Activated T-helper 2 cell treated with anti-CD3 and anti-CD28 coated beads, Interferon-gamma antibody, Interleukin-2, Interleukin-4, amounts not matched to agents 10 μg/mL and 5 μg/mL and 100 μg/mL, durations not matched to agents 14 hours and 24 hours and 36 hours (primary cell): Measurements from ENCODE around the gene SRA1. TPM values are rescaled to one million over a fixed set of nuclear protein-coding genes. Genes with fewer than 3 reads are reported as not detected.

Experiments
- DNase-seq: peaks from one replicate; pipeline ENCODE4 v3.0.0; 2021; ENCODE audit warnings: low spot score
- H3K27ac Mint-ChIP-seq: one replicate; pipeline ENCODE4 v1.8.0; 2021; ENCODE audit warnings: mixed read lengths
- H3K27me3 Mint-ChIP-seq: one replicate; pipeline ENCODE4 v1.8.0; 2021; ENCODE audit warnings: low read depth, mixed read lengths
- H3K36me3 Mint-ChIP-seq: one replicate; pipeline ENCODE4 v1.8.0; 2021; ENCODE audit warnings: low read depth, mixed read lengths
- H3K4me1 Mint-ChIP-seq: one replicate; pipeline ENCODE4 v1.8.0; 2021; ENCODE audit warnings: low read depth, mixed read lengths
- H3K4me3 Mint-ChIP-seq: one replicate; pipeline ENCODE4 v1.8.0; 2021; ENCODE audit warnings: low read depth, mild to moderate bottlenecking, moderate library complexity, mixed read lengths
- H3K9me3 Mint-ChIP-seq: one replicate; pipeline ENCODE4 v1.8.0; 2021; ENCODE audit warnings: mixed read lengths
- intact Hi-C: fragments of 100-400 bp; cut with micrococcal nuclease; formaldehyde crosslinking; loops from one replicate; pipeline ENCODE4 v1.15.1; 2023
- total RNA-seq: library from RNA; stranded (reverse); gene quantifications from 2 replicates; pipeline ENCODE4 v1.2.3, GENCODE V29; 2022

SRA1 gene
- total RNA-seq, 1 donor from 2014 or later, result 48.2 TPM

GRCh38 chr5:140555747-140556312 lies 1.4 kb downstream of the SRA1 start:
- Mint-ChIP-seq H3K4me1 (peaks cover 45% of the 10 kb centered on the region), H3K36me3 (peaks cover 46% of the 10 kb centered on the region), H3K27ac (peak overlapping the region; percentile 73), H3K27me3 (no peaks in the 10 kb centered on the region), H3K4me3 (peak overlapping the region; percentile 83), H3K9me3 (no peaks in the 10 kb centered on the region)
- DNase-seq, result no peak
- intact Hi-C loops, result loop anchor here (1.0 to 2.0 kb wide), 3 partner anchors 8 to 155 kb away; partner anchors contain the start of genes APBB3, SLC35A4 and TMCO6

GRCh38 chr5:140554454-140554853 lies 2.8 kb downstream of the SRA1 start:
- peaks cover 56% of the 10 kb centered on the region for H3K36me3 Mint-ChIP-seq
- peak overlapping the region; percentile 40 for H3K4me3 Mint-ChIP-seq
- H3K27me3 Mint-ChIP-seq, result no peaks in the 10 kb centered on the region
- H3K9me3 Mint-ChIP-seq, result no peaks in the 10 kb centered on the region
- H3K4me1 Mint-ChIP-seq, result peaks cover 49% of the 10 kb centered on the region
- peak overlapping the region; percentile 92 for H3K27ac Mint-ChIP-seq
- DNase-seq, result no peak
- intact Hi-C loops, result loop anchor here (1.0 kb wide), 1 partner anchor 20 kb away; no protein-coding TSS in a partner anchor

- intact Hi-C loops, result loop anchor here (1.0 kb wide), 1 partner anchor 19 kb away; no protein-coding TSS in a partner anchor
- DNase-seq, result no peak
- H3K27ac Mint-ChIP-seq, result peak overlapping the region; percentile 92
- peak overlapping the region; percentile 4 for H3K4me3 Mint-ChIP-seq
- H3K4me1 Mint-ChIP-seq, result peaks cover 51% of the 10 kb centered on the region
- peaks cover 64% of the 10 kb centered on the region for H3K36me3 Mint-ChIP-seq
- no peaks in the 10 kb centered on the region for H3K9me3 Mint-ChIP-seq
- no peaks in the 10 kb centered on the region for H3K27me3 Mint-ChIP-seq
These were observed 3.6 kb downstream of the SRA1 start for GRCh38 chr5:140553657-140554056.

- intact Hi-C loops, result no loop called here
- H3K27me3 Mint-ChIP-seq, result no peaks in the 10 kb centered on the region
- H3K4me1 Mint-ChIP-seq, result peaks cover 51% of the 10 kb centered on the region
- H3K4me3 Mint-ChIP-seq, result no peak overlapping the region
- H3K27ac Mint-ChIP-seq, result no peak overlapping the region
- DNase-seq, result no peak
- H3K36me3 Mint-ChIP-seq, result peaks cover 67% of the 10 kb centered on the region
- H3K9me3 Mint-ChIP-seq, result no peaks in the 10 kb centered on the region
These were observed 5.4 kb downstream of the SRA1 start for GRCh38 chr5:140551872-140552271.

- H3K27ac Mint-ChIP-seq, result peak overlapping the region; percentile 34
- H3K4me1 Mint-ChIP-seq, result peaks cover 38% of the 10 kb centered on the region
- H3K4me3 Mint-ChIP-seq, result no peak overlapping the region
- H3K27me3 Mint-ChIP-seq, result no peaks in the 10 kb centered on the region
- no peak for DNase-seq
- H3K36me3 Mint-ChIP-seq, result peaks cover 56% of the 10 kb centered on the region
- intact Hi-C loops, result no loop called here
- no peaks in the 10 kb centered on the region for H3K9me3 Mint-ChIP-seq
These were observed 6.9 kb downstream of the SRA1 start for GRCh38 chr5:140550147-140551079.

- no peaks in the 10 kb centered on the region for H3K9me3 Mint-ChIP-seq
- peak overlapping the region; percentile 33 for H3K4me3 Mint-ChIP-seq
- peak overlapping the region; percentile 42 for H3K27ac Mint-ChIP-seq
- peaks cover 34% of the 10 kb centered on the region for H3K4me1 Mint-ChIP-seq
- no peak for DNase-seq
- H3K36me3 Mint-ChIP-seq, result peaks cover 57% of the 10 kb centered on the region
- intact Hi-C loops, result no loop called here
- H3K27me3 Mint-ChIP-seq, result no peaks in the 10 kb centered on the region
These were observed 7.8 kb downstream of the SRA1 start for GRCh38 chr5:140549237-140550144.

GRCh38 chr5:140548791-140549190 lies 8.5 kb downstream of the SRA1 start:
- H3K27me3 Mint-ChIP-seq, result no peaks in the 10 kb centered on the region
- peaks cover 59% of the 10 kb centered on the region for H3K36me3 Mint-ChIP-seq
- H3K4me1 Mint-ChIP-seq, result peaks cover 27% of the 10 kb centered on the region
- H3K9me3 Mint-ChIP-seq, result no peaks in the 10 kb centered on the region
- intact Hi-C loops, result no loop called here
- H3K4me3 Mint-ChIP-seq, result no peak overlapping the region
- peak overlapping the region; percentile 31 for H3K27ac Mint-ChIP-seq
- DNase-seq, result no peak

GRCh38 chr5:140548300-140548688 lies 9.0 kb downstream of the SRA1 start:
- Mint-ChIP-seq H3K27ac (peak overlapping the region; percentile 84), H3K9me3 (no peaks in the 10 kb centered on the region), H3K36me3 (peaks cover 59% of the 10 kb centered on the region), H3K4me1 (peaks cover 22% of the 10 kb centered on the region), H3K27me3 (no peaks in the 10 kb centered on the region), H3K4me3 (peak overlapping the region; percentile 76)
- no peak for DNase-seq
- intact Hi-C loops, result no loop called here

GRCh38 chr5:140547508-140548299 lies 9.6 kb downstream of the SRA1 start, which contains the start of gene EIF4EBP3:
TSS of gene EIF4EBP3 (plus strand) at chr5:140547662. CDS start at chr5:140547738, 76 bp downstream.
- Mint-ChIP-seq H3K27me3 (no peaks in the 10 kb centered on the region), H3K4me3 (peak within 1 kb of the TSS; percentile 76), H3K4me1 (peaks cover 16% of the 10 kb centered on the region), H3K9me3 (no peaks in the 10 kb centered on the region), H3K36me3 (peaks cover 57% of the 10 kb centered on the region), H3K27ac (peak within 1 kb of the TSS; percentile 84)
- intact Hi-C loops, result loop anchor here (1.0 kb wide), 2 partner anchors 10 to 92 kb away; partner anchors contain the start of genes SRA1 and TMCO6
- DNase-seq, result peak; percentile 82

- intact Hi-C loops, result loop anchor here (1.0 kb wide), 2 partner anchors 10 to 92 kb away; partner anchors contain the start of genes SRA1 and TMCO6
- peaks cover 16% of the 10 kb centered on the region for H3K4me1 Mint-ChIP-seq
- no peak for DNase-seq
- H3K9me3 Mint-ChIP-seq, result no peaks in the 10 kb centered on the region
- H3K27me3 Mint-ChIP-seq, result no peaks in the 10 kb centered on the region
- H3K27ac Mint-ChIP-seq, result peak overlapping the region; percentile 84
- peaks cover 58% of the 10 kb centered on the region for H3K36me3 Mint-ChIP-seq
- H3K4me3 Mint-ChIP-seq, result no peak overlapping the region
These were observed 10.3 kb downstream of the SRA1 start for GRCh38 chr5:140546851-140547507.

GRCh38 chr5:140545606-140546005 lies 11.7 kb downstream of the SRA1 start:
- intact Hi-C loops, result no loop called here
- H3K9me3 Mint-ChIP-seq, result no peaks in the 10 kb centered on the region
- no peak for DNase-seq
- H3K27me3 Mint-ChIP-seq, result no peaks in the 10 kb centered on the region
- H3K27ac Mint-ChIP-seq, result no peak overlapping the region
- peaks cover 12% of the 10 kb centered on the region for H3K4me1 Mint-ChIP-seq
- peaks cover 61% of the 10 kb centered on the region for H3K36me3 Mint-ChIP-seq
- no peak overlapping the region for H3K4me3 Mint-ChIP-seq
